GM12878 (cell line): Measurements from ENCODE around the gene CARD11. TPM values are rescaled to one million over a fixed set of nuclear protein-coding genes. Genes with fewer than 3 reads are reported as not detected.

ENCODE experiments used
- ATAC-seq: fragments of 200-7000 bp; cut with Tn5 transposase; 3 replicates; pipeline ENCODE4 v1.9.1; 2020; ENCODE audit warnings: mild to moderate bottlenecking, moderate library complexity
- BruUV-seq: library from RNA; stranded (reverse); fragments of 400-500 nt; replicated peaks from 2 replicates; lab custom pipeline; 2021; lab: Mats Ljungman, UMichigan
- CTCF ChIA-PET: fragments of 300-600 bp; sonication (Branson Sonifier 250); formaldehyde crosslinking; extraction: SDS; loops from one replicate; lab custom pipeline; 2021; ENCODE audit warnings: inconsistent platforms; lab: Yijun Ruan, JAX
- POLR2A ChIA-PET: fragments of 350-600 bp; formaldehyde crosslinking; extraction: SDS; loops from one replicate; lab custom pipeline; 2021; ENCODE audit warnings: inconsistent platforms; lab: Charles Lee
- RAD21 ChIA-PET: fragments of 300-600 bp; sonication (Branson Sonifier 250); formaldehyde crosslinking; loops from one replicate; lab custom pipeline; 2023; ENCODE audit warnings: antibody characterized with exemption; ENCODE audit not compliant: unreplicated experiment; lab: Charles Lee
- SMC1A ChIA-PET: fragments of 300-600 bp; sonication (Branson Sonifier 250); formaldehyde crosslinking; loops from one replicate; lab custom pipeline; 2023; ENCODE audit not compliant: unreplicated experiment, uncharacterized antibody; lab: Charles Lee
- DNase-seq: peaks from one replicate; pipeline ENCODE4 v3.0.0-alpha.2; 2011; ENCODE audit warnings: low read depth, low spot score
- FAIRE-seq: peaks from 3 replicates; lab custom pipeline; 2011; peaks lifted over from hg19 to GRCh38; lab: Jason Lieb, UNC
- H2AFZ ChIP-seq: 2 replicates; pipeline ENCODE4 v1.6.0; 2011; ENCODE audit warnings: low read depth, low read length, control low read depth; ENCODE audit not compliant: control insufficient read depth
- H3K27ac ChIP-seq: 2 replicates; pipeline ENCODE4 v1.5.1; 2011; ENCODE audit warnings: control low read depth; ENCODE audit not compliant: control insufficient read depth, insufficient read depth
- H3K27me3 ChIP-seq, 2 experiments: replicated peaks in 1 of 2; 2 replicates each; pipeline versions ENCODE4 v1.6.0 to v1.6.1; 2011; ENCODE audit warnings: low read length in 1 of 2; ENCODE audit not compliant: control insufficient read depth in 2 of 2, insufficient read depth in 2 of 2
- H3K36me3 ChIP-seq, 2 experiments: 2 replicates each; pipeline ENCODE4 v1.5.1; 2011; ENCODE audit warnings: low read length in 1 of 2; ENCODE audit not compliant: control insufficient read depth in 2 of 2, insufficient read depth in 2 of 2
- H3K4me1 ChIP-seq: 2 replicates; pipeline ENCODE4 v1.6.1; 2011; ENCODE audit warnings: mild to moderate bottlenecking, low read length, moderate library complexity, mixed read lengths; ENCODE audit not compliant: control insufficient read depth, insufficient read depth
- H3K4me2 ChIP-seq: 2 replicates; pipeline ENCODE4 v1.6.0; 2011; ENCODE audit warnings: control low read depth; ENCODE audit not compliant: control insufficient read depth, insufficient read depth
- H3K4me3 ChIP-seq: fragments of 200-600 bp; sonication (generic); 2 replicates; pipeline ENCODE4 v1.5.1; 2016
- H3K79me2 ChIP-seq: 2 replicates; pipeline ENCODE4 v1.6.0; 2011; ENCODE audit warnings: low read length; ENCODE audit not compliant: control insufficient read depth, insufficient read depth
- H3K9ac ChIP-seq: 2 replicates; pipeline ENCODE4 v1.8.0; 2011; ENCODE audit warnings: low read length, control low read depth, mixed read lengths; ENCODE audit not compliant: control insufficient read depth, insufficient read depth
- H3K9me3 ChIP-seq: replicated peaks from 3 replicates; pipeline ENCODE4 v1.5.1; 2011; ENCODE audit warnings: mild to moderate bottlenecking, low read length; ENCODE audit not compliant: control insufficient read depth, insufficient read depth
- H4K20me1 ChIP-seq: 2 replicates; pipeline ENCODE4 v1.6.0; 2011; ENCODE audit not compliant: control insufficient read depth, insufficient read depth
- BHLHE40 ChIP-seq, 2 experiments: fragments of 450-650 bp in 1 of 2; IDR thresholded peaks; 2 replicates each; pipeline ENCODE4 v1.6.1; 2011 to 2017; ENCODE audit warnings: low read depth in 2 of 2, borderline replicate concordance in 1 of 2, improper control_type of control experiment in 1 of 2, low read length in 1 of 2, mild to moderate bottlenecking in 1 of 2
- CBX5 ChIP-seq: sonication (generic); IDR thresholded peaks from 2 replicates; pipeline ENCODE4 v1.6.1; 2016; ENCODE audit warnings: low read depth, moderate library complexity, mild to moderate bottlenecking, inconsistent platforms
- CHD4 ChIP-seq: fragments of 200-600 bp; sonication (generic); IDR thresholded peaks from 2 replicates; pipeline ENCODE4 v1.6.1; 2016; ENCODE audit warnings: mild to moderate bottlenecking
- CREM ChIP-seq: IDR thresholded peaks from 2 replicates; pipeline ENCODE4 v1.6.1; 2014; ENCODE audit warnings: antibody characterized with exemption, low read depth
- DPF2 ChIP-seq: fragments of 450-650 bp; IDR thresholded peaks from 2 replicates; pipeline ENCODE4 v1.6.1; 2017; ENCODE audit warnings: mild to moderate bottlenecking
- EED ChIP-seq: sonication (generic); IDR thresholded peaks from 2 replicates; pipeline ENCODE4 v1.6.1; 2016; ENCODE audit warnings: antibody characterized with exemption, low read depth
- EGR1 ChIP-seq, 2 experiments: IDR thresholded peaks; 1 replicate in 1 of 2; 2 replicates in 1 of 2; pipeline ENCODE4 v1.6.1; 2011 to 2012; ENCODE audit warnings: low read depth in 2 of 2, low read length in 2 of 2, borderline replicate concordance in 1 of 2, mild to moderate bottlenecking in 1 of 2, moderate library complexity in 1 of 2
- ETV6 ChIP-seq, 2 experiments: fragments of 450-650 bp in 1 of 2; IDR thresholded peaks in 1 of 2; conservative IDR thresholded peaks in 1 of 2; 2 replicates each; pipeline ENCODE4 v1.6.1; 2014; ENCODE audit warnings: antibody characterized with exemption in 1 of 2, borderline replicate concordance in 1 of 2, low read depth in 1 of 2, mild to moderate bottlenecking in 1 of 2, moderate library complexity in 1 of 2
- NBN ChIP-seq: fragments of 450-650 bp; IDR thresholded peaks from 2 replicates; pipeline ENCODE4 v1.6.1; 2016
- NFYB ChIP-seq: IDR thresholded peaks from 2 replicates; pipeline ENCODE4 v1.6.1; 2011; ENCODE audit warnings: low read depth, mild to moderate bottlenecking, low read length, improper control_type of control experiment, moderate library complexity; ENCODE audit not compliant: insufficient read depth
- POLR2AphosphoS2 ChIP-seq: IDR thresholded peaks from 2 replicates; pipeline ENCODE4 v1.6.1; 2011; ENCODE audit warnings: low read depth, mild to moderate bottlenecking, low read length, improper control_type of control experiment, moderate library complexity
- SREBF2 ChIP-seq: IDR thresholded peaks from 2 replicates; pipeline ENCODE4 v1.6.1; 2012; ENCODE audit warnings: mild to moderate bottlenecking, low read length
- TCF3 ChIP-seq: IDR thresholded peaks from 2 replicates; pipeline ENCODE4 v1.6.1; 2012; ENCODE audit warnings: low read depth, mild to moderate bottlenecking, low read length, borderline replicate concordance; ENCODE audit not compliant: insufficient read depth
- USF2 ChIP-seq: IDR thresholded peaks from 2 replicates; pipeline ENCODE4 v1.6.1; 2011; ENCODE audit warnings: low read depth, low read length, improper control_type of control experiment, borderline replicate concordance
- WGBS: methylation state at CpG from one replicate; pipeline ENCODE4 v1.1.6; 2016; ENCODE audit warnings: low lambda C conversion rate; ENCODE audit not compliant: insufficient replicate concordance, insufficient coverage; ENCODE audit errors: missing lambda C conversion rate; 5-methylcytosine and 5-hydroxymethylcytosine counted together
- in situ Hi-C: fragments of 300-500 bp; cut with MboI; formaldehyde crosslinking; loops from 9 replicates; pipeline ENCODE4 v1.14.3; 2018; ENCODE audit warnings: mixed read lengths
- intact Hi-C: fragments of 100-400 bp; cut with micrococcal nuclease; formaldehyde crosslinking; loops from one replicate; pipeline ENCODE4 v1.14.2; 2022; ENCODE audit not compliant: unreplicated experiment
- polyA plus RNA-seq, 11 experiments: library from polyadenylated mRNA; depleted of rRNA in 4 of 11; unstranded in 6 of 11; stranded (reverse) in 5 of 11; fragments of >200 nt; fragmentation: Nextera tagmentation in 4 of 11; fragmentation: Illumina TruSeq in 1 of 11; extraction: Ambion mirVana in 4 of 11; extraction: Trizol in 1 of 11; gene quantifications; 1 replicate in 1 of 11; 2 replicates in 10 of 11; pipeline versions ENCODE4 v1.2.1 to v1.2.3, GENCODE V29; 2011 to 2016; ENCODE audit warnings: inconsistent platforms in 2 of 11, missing spikeins in 2 of 11, low read depth in 1 of 11
- total RNA-seq, 4 experiments: library from RNA; depleted of rRNA in 3 of 4; stranded (reverse); fragments of >200 nt in 3 of 4; fragmentation: Illumina TruSeq in 1 of 4; extraction: Trizol in 1 of 4; gene quantifications; 2 replicates each; pipeline versions ENCODE4 v1.2.1 to v1.2.3, GENCODE V29; 2013 to 2021
- TF ChIP-seq, protein P1 (sequence below): IDR thresholded peaks from 2 replicates; pipeline ENCODE4 v1.6.1; 2012; ENCODE audit warnings: improper control_type of control experiment, low read depth, low read length; ENCODE audit not compliant: insufficient replicate concordance

CARD11 gene
- total and polyA plus RNA-seq, 10 of the 15 experiments (the other 5 are each of a cell fraction or from before 2014, with no cell fraction given), result 0.27 to 72.0 (median 28.4) TPM

- TF ChIP-seq USF2 (no peak), BHLHE40 (IDR thresholded peaks at IDR 0.05; ENCODE audit: borderline replicate concordance in 1 of 2, low read depth in 2 of 2, low read length in 1 of 2) (no peak), CREM (no peak)
- TF ChIP-seq, all 136 proteins: peak for 0
Measured at GRCh38 chr7:3019801-3020200, 23.9 kb downstream of the CARD11 start (continued).

GRCh38 chr7:3013975-3014792 is 29.5 kb downstream of the CARD11 start:
- no peaks in the 10 kb centered on the region; the same call in 1 of the 2 replicates for H3K79me2 ChIP-seq
- BruUV-seq, result no TSS peak
- TF ChIP-seq NFYB (no peak), CBX5 (no peak), EGR1 (IDR thresholded peaks at IDR 0.05; ENCODE audit: borderline replicate concordance in 1 of 2, low read depth in 2 of 2, low read length in 2 of 2) (no peak), EED (no peak), TCF3 (no peak), NBN (no peak), CHD4 (no peak), DPF2 (no peak), ETV6 (conservative IDR thresholded peaks at IDR 0.05 in 1 of 2, IDR thresholded peaks at IDR 0.05 in 1 of 2; ENCODE audit: borderline replicate concordance in 1 of 2, low read depth in 1 of 2) (no peak), SREBF2 (no peak), POLR2AphosphoS2 (no peak)
- TF ChIP-seq, protein P1, sequence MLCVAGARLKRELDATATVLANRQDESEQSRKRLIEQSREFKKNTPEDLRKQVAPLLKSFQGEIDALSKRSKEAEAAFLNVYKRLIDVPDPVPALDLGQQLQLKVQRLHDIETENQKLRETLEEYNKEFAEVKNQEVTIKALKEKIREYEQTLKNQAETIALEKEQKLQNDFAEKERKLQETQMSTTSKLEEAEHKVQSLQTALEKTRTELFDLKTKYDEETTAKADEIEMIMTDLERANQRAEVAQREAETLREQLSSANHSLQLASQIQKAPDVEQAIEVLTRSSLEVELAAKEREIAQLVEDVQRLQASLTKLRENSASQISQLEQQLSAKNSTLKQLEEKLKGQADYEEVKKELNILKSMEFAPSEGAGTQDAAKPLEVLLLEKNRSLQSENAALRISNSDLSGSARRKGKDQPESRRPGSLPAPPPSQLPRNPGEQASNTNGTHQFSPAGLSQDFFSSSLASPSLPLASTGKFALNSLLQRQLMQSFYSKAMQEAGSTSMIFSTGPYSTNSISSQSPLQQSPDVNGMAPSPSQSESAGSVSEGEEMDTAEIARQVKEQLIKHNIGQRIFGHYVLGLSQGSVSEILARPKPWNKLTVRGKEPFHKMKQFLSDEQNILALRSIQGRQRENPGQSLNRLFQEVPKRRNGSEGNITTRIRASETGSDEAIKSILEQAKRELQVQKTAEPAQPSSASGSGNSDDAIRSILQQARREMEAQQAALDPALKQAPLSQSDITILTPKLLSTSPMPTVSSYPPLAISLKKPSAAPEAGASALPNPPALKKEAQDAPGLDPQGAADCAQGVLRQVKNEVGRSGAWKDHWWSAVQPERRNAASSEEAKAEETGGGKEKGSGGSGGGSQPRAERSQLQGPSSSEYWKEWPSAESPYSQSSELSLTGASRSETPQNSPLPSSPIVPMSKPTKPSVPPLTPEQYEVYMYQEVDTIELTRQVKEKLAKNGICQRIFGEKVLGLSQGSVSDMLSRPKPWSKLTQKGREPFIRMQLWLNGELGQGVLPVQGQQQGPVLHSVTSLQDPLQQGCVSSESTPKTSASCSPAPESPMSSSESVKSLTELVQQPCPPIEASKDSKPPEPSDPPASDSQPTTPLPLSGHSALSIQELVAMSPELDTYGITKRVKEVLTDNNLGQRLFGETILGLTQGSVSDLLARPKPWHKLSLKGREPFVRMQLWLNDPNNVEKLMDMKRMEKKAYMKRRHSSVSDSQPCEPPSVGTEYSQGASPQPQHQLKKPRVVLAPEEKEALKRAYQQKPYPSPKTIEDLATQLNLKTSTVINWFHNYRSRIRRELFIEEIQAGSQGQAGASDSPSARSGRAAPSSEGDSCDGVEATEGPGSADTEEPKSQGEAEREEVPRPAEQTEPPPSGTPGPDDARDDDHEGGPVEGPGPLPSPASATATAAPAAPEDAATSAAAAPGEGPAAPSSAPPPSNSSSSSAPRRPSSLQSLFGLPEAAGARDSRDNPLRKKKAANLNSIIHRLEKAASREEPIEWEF, result no peak
- no peak overlapping the region for H2AFZ ChIP-seq
- H3K4me2 ChIP-seq, result no peak overlapping the region
- H3K27ac ChIP-seq, result no peak overlapping the region
- FAIRE-seq (no peak), ATAC-seq (no peak), DNase-seq (no peak)
- peaks cover 4% of the 10 kb centered on the region; the same call in 1 of the 2 replicates for H3K4me1 ChIP-seq
- ChIA-PET SMC1A (no interaction called here), RAD21 (no interaction called here), POLR2A (interaction anchor here (0.6 kb wide), 1 partner anchor 47 kb away, joined by 5 read pairs; no protein-coding TSS in a partner anchor), CTCF (no interaction called here)
- H3K4me3 ChIP-seq, result no peak overlapping the region
- intact Hi-C loops, result no loop called here
- H3K9ac ChIP-seq, result no peak overlapping the region
- in situ Hi-C loops, result no loop called here
- peaks cover 0 to 5% of the 10 kb centered on the region in 2 experiments; a peak in 3 of 4 replicates for H3K36me3 ChIP-seq
- H3K27me3 ChIP-seq, result no peaks in the 10 kb centered on the region
- WGBS, result 97% methylated on average over 23 of the region's 23 CpGs
- no peaks in the 10 kb centered on the region for H4K20me1 ChIP-seq
- no peaks in the 10 kb centered on the region; the same call in 2 of the 3 replicates for H3K9me3 ChIP-seq
